GM20000 (cell line): ENCODE results near the gene NAA15.
"Not testable (repeated sequence)": the region's sequence is repeated elsewhere in the genome, so short reads cannot be mapped to it uniquely, and the experiment has no call there.

Source experiments
- DNase-seq: peaks from one replicate; pipeline ENCODE4 v3.0.0; 2012; ENCODE audit warnings: low spot score
- CTCF ChIP-seq: IDR thresholded peaks from 2 replicates; pipeline ENCODE4 v1.5.1; 2012; ENCODE audit warnings: mild to moderate bottlenecking, control low read depth; ENCODE audit errors: extremely low read depth, missing control alignments

NAA15 gene

GRCh38 chr4:139314047-139314800, 12.9 kb downstream of the NAA15 start:
- no peak for DNase-seq
- TF ChIP-seq CTCF, result no peak

- TF ChIP-seq CTCF, result no peak
- DNase-seq, result no peak
These were observed 13.9 kb downstream of the NAA15 start for GRCh38 chr4:139315221-139315675.

- TF ChIP-seq CTCF, result no peak
- DNase-seq, result no peak
These were observed 15.4 kb downstream of the NAA15 start for GRCh38 chr4:139316733-139317132.

- DNase-seq, result no peak
- TF ChIP-seq CTCF, result no peak
These were observed 16.3 kb downstream of the NAA15 start for GRCh38 chr4:139317635-139318034.

- no peak for DNase-seq
- TF ChIP-seq CTCF, result no peak
These were observed 18.3 kb downstream of the NAA15 start for GRCh38 chr4:139319571-139319970.

- not testable (repeated sequence) for DNase-seq
These were observed 20.8 kb downstream of the NAA15 start for GRCh38 chr4:139322070-139322469.

GRCh38 chr4:139322541-139322940, 21.2 kb downstream of the NAA15 start:
- not testable (repeated sequence) for DNase-seq

- no peak for TF ChIP-seq CTCF
- DNase-seq, result no peak
These were observed 23.3 kb downstream of the NAA15 start for GRCh38 chr4:139324620-139325019.
